ENCODE data around the gene NTSR2. TPM values are rescaled to one million over a fixed set of nuclear protein-coding genes. Genes with fewer than 3 reads are reported as not detected.

Gene NTSR2
- total and polyA plus RNA-seq, 2 donors (not counting 3 experiments of a cell fraction or from before 2014, with no cell fraction given): not detected

DNA sequence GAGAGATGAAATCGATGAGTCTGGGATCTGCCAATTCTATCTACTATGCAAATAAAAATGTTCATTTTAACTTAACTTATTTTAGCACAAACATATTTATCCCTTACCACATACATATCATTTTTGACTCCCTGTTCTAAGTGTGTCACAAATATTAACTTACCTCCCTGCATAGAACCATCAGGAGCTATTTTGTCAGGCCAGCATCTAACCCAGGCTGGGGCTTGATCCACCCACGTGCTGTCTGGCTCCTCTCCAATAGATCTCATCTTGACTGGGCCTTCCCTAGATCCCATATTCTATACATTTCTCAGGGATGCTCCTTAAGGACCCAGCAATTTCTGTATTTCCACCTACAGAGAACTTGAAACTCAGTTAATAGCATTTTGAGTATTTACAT is 20.9 kb downstream of the NTSR2 start:
- Histone ChIP-seq H4K20me1 (replicated peaks; ENCODE audit: control insufficient read depth, extremely low read depth, insufficient read depth, low read length) (no peaks in the 10 kb centered on the region), H3K9me1 (replicated peaks; ENCODE audit: control insufficient read depth, extremely low read depth, insufficient read depth, low read length) (no peaks in the 10 kb centered on the region), H3K9me3 (replicated peaks; ENCODE audit: control insufficient read depth, insufficient read depth, low read length) (no peaks in the 10 kb centered on the region), H3K9ac (replicated peaks; ENCODE audit: extremely low read depth, insufficient read depth, low read length) (no peak overlapping the region), H3K36me3 (ENCODE audit: control insufficient read depth in 2 of 2, extremely low read depth in 1 of 2, insufficient read depth in 2 of 2, low read length in 2 of 2) (no peaks in the 10 kb centered on the region), H2AFZ (ENCODE audit: low read depth, low read length) (no peak overlapping the region), H3K79me2 (ENCODE audit: control insufficient read depth, insufficient read depth, low read length) (no peaks in the 10 kb centered on the region), H3K27me3 (ENCODE audit: control insufficient read depth in 2 of 2, insufficient read depth in 2 of 2, low read length in 2 of 2) (peaks cover 2 to 4% of the 10 kb centered on the region in 2 experiments), H3K4me3 (replicated peaks in 1 of 3; ENCODE audit: insufficient read depth in 1 of 3, low read depth in 1 of 3, low read length in 3 of 3) (no peak overlapping the region), H3K4me1 (ENCODE audit: control insufficient read depth, extremely low read depth, insufficient read depth, low read length) (no peaks in the 10 kb centered on the region), H3K4me2 (ENCODE audit: insufficient read depth, low read length) (no peak overlapping the region), H3K27ac (ENCODE audit: insufficient read depth, low read depth, low read length) (no peak overlapping the region)
- BruUV-seq (replicated peaks): no TSS peak
- TF ChIP-seq POLR2A (IDR thresholded peaks at IDR 0.05; ENCODE audit: low read depth, low read length) (no peak), GATA2 (IDR thresholded peaks at IDR 0.05; ENCODE audit: insufficient read depth, insufficient read length, low read depth, low read length) (no peak), POLR2AphosphoS5 (IDR thresholded peaks at IDR 0.05; ENCODE audit: insufficient read depth, low read depth, low read length) (no peak), JUN (IDR thresholded peaks at IDR 0.05; ENCODE audit: borderline replicate concordance, insufficient read depth, insufficient read length, low read depth) (no peak), MYC (IDR thresholded peaks at IDR 0.05; ENCODE audit: low read depth, low read length) (no peak), EZH2 (IDR thresholded peaks at IDR 0.05; ENCODE audit: borderline replicate concordance, low read depth, low read length, severe bottlenecking) (no peak), FOS (IDR thresholded peaks at IDR 0.05; ENCODE audit: borderline replicate concordance, insufficient read depth, low read length) (no peak)
- TF ChIP-seq, protein P1, sequence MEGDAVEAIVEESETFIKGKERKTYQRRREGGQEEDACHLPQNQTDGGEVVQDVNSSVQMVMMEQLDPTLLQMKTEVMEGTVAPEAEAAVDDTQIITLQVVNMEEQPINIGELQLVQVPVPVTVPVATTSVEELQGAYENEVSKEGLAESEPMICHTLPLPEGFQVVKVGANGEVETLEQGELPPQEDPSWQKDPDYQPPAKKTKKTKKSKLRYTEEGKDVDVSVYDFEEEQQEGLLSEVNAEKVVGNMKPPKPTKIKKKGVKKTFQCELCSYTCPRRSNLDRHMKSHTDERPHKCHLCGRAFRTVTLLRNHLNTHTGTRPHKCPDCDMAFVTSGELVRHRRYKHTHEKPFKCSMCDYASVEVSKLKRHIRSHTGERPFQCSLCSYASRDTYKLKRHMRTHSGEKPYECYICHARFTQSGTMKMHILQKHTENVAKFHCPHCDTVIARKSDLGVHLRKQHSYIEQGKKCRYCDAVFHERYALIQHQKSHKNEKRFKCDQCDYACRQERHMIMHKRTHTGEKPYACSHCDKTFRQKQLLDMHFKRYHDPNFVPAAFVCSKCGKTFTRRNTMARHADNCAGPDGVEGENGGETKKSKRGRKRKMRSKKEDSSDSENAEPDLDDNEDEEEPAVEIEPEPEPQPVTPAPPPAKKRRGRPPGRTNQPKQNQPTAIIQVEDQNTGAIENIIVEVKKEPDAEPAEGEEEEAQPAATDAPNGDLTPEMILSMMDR (IDR thresholded peaks at IDR 0.05; ENCODE audit: extremely low read depth in 1 of 2, insufficient read depth in 1 of 2, low read depth in 1 of 2, low read length in 2 of 2): no peak
- TF ChIP-seq, protein P2, sequence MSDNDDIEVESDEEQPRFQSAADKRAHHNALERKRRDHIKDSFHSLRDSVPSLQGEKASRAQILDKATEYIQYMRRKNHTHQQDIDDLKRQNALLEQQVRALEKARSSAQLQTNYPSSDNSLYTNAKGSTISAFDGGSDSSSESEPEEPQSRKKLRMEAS (IDR thresholded peaks at IDR 0.05; ENCODE audit: insufficient read depth, insufficient read length): no peak
- ChIA-PET CTCF (no interaction called here), POLR2A (no interaction called here)
- intact Hi-C loops (cut with micrococcal nuclease) (no loop called here), dilution Hi-C loops (cut with MboI; ENCODE audit: extremely low pct_ligation_motif_present, low sequenced_read_pairs) (no loop called here)
- FAIRE-seq (no peak), DNase-seq (ENCODE audit: low read depth, low spot score) (no peak)
